ENCODE data around the gene FIG4. TPM values are rescaled to one million over a fixed set of nuclear protein-coding genes. Genes with fewer than 3 reads are reported as not detected.

The FIG4 gene
- polyA plus RNA-seq, 1 of the 3 experiments (the other 2 are of a cell fraction) = 6.8 TPM

DNA sequence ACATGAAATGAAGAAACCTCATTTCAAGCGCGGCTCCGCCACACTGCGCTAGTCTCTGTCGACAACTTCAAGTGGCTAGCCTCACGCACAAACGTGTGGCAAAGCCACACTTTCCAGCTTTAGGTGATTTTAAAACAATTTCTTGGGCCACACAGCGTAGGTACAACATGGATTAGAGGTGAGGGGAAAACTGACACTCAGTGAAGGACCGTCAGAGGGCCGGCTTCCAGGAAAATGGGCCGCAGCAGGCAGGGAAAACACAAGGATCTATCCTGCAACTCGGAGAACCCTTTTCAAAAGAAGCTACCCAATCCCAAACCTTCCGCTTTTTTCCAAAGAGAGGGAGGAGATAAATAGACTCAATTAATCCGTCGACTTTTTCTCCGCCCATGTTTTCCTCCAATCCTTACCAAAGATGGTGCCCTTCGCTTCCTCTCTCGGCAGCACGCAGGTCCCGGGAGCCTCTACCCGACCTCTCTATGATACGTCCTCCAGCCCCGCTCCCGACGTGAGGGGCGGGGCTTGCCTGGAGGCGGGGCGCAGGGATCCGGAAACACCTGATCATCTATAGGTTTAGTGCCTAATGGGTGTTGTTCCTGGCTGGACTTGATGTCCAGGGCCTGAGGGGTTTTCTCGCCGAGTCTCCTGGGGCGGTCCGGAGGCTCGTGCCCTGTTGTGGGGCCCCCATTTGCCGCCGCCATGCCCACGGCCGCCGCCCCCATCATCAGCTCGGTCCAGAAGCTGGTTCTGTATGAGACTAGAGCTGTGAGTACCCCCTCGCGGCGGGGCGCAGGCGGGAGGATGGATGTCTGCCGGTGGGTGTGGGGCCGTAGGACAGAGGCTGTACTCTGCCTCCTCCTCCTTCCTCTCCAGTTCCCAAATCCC, at the start of gene FIG4, which contains the start of gene AK9 (continued):
- TF ChIP-seq EZH2phosphoT487 (IDR thresholded peaks at IDR 0.05; ENCODE audit: borderline replicate concordance, low read depth) = no peak
- 0 out of 2 replicates have a peak, but pooled peaks have one; percentile 14 for TF ChIP-seq RAD21 (IDR thresholded peaks at IDR 0.05; ENCODE audit: low read length)
- no peak for TF ChIP-seq MEF2A (IDR thresholded peaks at IDR 0.05; ENCODE audit: borderline replicate concordance, low read depth)
- TF ChIP-seq RFX5 (IDR thresholded peaks at IDR 0.05; ENCODE audit: low read length) = no peak
- 0 out of 2 replicates have a peak, but pooled peaks have one; percentile 23 for TF ChIP-seq MAX (IDR thresholded peaks at IDR 0.05; ENCODE audit: low read depth)

GRCh38 chr6:109644131-109644530, 47.0 kb upstream of the FIG4 start:
- Histone ChIP-seq H3K27ac (ENCODE audit: low read depth in 2 of 2, low read length in 1 of 2) (no peak overlapping the region), H3K9me3 (no peaks in the 10 kb centered on the region), H3K4me3 (ENCODE audit: low read depth in 2 of 2, low read length in 1 of 2) (no peak overlapping the region), H3K27me3 (ENCODE audit: insufficient read depth) (no peaks in the 10 kb centered on the region), H3K79me2 (ENCODE audit: insufficient read depth) (no peaks in the 10 kb centered on the region), H3K4me1 (ENCODE audit: control insufficient read depth in 1 of 2, insufficient read depth in 2 of 2, low read depth in 1 of 2, low read length in 1 of 2) (no peaks in the 10 kb centered on the region), H3K9ac (no peak overlapping the region), H3K9me2 (no peaks in the 10 kb centered on the region), H3F3A (replicated peaks; ENCODE audit: insufficient read depth) (no peaks in the 10 kb centered on the region), H4K20me1 (ENCODE audit: insufficient read depth) (no peaks in the 10 kb centered on the region), H3K36me3 (replicated peaks in 1 of 2; ENCODE audit: control insufficient read depth in 1 of 2, insufficient read depth in 2 of 2, low read length in 1 of 2) (no peaks in the 10 kb centered on the region), H3K4me2 (no peak overlapping the region), H2AFZ (ENCODE audit: low read depth) (no peak overlapping the region)
- CTCF ChIA-PET = no interaction called here
- WGBS (ENCODE audit: low lambda C conversion rate) = 31% methylated on average over 2 of the region's 2 CpGs
- POLR2A ChIA-PET = no interaction called here
- no peak for DNase-seq
- TF ChIP-seq FOXM1 (IDR thresholded peaks at IDR 0.05; ENCODE audit: low read depth) = no peak
- no peak for TF ChIP-seq CHD2 (IDR thresholded peaks at IDR 0.05; ENCODE audit: low read length, partially characterized antibody)
- TF ChIP-seq GATA2 (CRISPR knock-in tag; IDR thresholded peaks at IDR 0.05) = no peak
- TF ChIP-seq, protein P1, sequence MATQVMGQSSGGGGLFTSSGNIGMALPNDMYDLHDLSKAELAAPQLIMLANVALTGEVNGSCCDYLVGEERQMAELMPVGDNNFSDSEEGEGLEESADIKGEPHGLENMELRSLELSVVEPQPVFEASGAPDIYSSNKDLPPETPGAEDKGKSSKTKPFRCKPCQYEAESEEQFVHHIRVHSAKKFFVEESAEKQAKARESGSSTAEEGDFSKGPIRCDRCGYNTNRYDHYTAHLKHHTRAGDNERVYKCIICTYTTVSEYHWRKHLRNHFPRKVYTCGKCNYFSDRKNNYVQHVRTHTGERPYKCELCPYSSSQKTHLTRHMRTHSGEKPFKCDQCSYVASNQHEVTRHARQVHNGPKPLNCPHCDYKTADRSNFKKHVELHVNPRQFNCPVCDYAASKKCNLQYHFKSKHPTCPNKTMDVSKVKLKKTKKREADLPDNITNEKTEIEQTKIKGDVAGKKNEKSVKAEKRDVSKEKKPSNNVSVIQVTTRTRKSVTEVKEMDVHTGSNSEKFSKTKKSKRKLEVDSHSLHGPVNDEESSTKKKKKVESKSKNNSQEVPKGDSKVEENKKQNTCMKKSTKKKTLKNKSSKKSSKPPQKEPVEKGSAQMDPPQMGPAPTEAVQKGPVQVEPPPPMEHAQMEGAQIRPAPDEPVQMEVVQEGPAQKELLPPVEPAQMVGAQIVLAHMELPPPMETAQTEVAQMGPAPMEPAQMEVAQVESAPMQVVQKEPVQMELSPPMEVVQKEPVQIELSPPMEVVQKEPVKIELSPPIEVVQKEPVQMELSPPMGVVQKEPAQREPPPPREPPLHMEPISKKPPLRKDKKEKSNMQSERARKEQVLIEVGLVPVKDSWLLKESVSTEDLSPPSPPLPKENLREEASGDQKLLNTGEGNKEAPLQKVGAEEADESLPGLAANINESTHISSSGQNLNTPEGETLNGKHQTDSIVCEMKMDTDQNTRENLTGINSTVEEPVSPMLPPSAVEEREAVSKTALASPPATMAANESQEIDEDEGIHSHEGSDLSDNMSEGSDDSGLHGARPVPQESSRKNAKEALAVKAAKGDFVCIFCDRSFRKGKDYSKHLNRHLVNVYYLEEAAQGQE (IDR thresholded peaks at IDR 0.05; ENCODE audit: low read depth, low read length) = no peak
- no peak for TF ChIP-seq IRF3 (IDR thresholded peaks at IDR 0.05; ENCODE audit: low read depth, low read length)
- TF ChIP-seq EZH2phosphoT487 (IDR thresholded peaks at IDR 0.05; ENCODE audit: borderline replicate concordance, low read depth) = no peak
- no peak for TF ChIP-seq RCOR1 (IDR thresholded peaks at IDR 0.05; ENCODE audit: low read length)
- TF ChIP-seq FOSL2 (IDR thresholded peaks at IDR 0.05; ENCODE audit: borderline replicate concordance, low read depth) = no peak
- TF ChIP-seq, protein P2, sequence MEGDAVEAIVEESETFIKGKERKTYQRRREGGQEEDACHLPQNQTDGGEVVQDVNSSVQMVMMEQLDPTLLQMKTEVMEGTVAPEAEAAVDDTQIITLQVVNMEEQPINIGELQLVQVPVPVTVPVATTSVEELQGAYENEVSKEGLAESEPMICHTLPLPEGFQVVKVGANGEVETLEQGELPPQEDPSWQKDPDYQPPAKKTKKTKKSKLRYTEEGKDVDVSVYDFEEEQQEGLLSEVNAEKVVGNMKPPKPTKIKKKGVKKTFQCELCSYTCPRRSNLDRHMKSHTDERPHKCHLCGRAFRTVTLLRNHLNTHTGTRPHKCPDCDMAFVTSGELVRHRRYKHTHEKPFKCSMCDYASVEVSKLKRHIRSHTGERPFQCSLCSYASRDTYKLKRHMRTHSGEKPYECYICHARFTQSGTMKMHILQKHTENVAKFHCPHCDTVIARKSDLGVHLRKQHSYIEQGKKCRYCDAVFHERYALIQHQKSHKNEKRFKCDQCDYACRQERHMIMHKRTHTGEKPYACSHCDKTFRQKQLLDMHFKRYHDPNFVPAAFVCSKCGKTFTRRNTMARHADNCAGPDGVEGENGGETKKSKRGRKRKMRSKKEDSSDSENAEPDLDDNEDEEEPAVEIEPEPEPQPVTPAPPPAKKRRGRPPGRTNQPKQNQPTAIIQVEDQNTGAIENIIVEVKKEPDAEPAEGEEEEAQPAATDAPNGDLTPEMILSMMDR (IDR thresholded peaks at IDR 0.05) = no peak
- TF ChIP-seq GABPA (IDR thresholded peaks at IDR 0.05; ENCODE audit: low read depth) = no peak
- no peak for TF ChIP-seq TCF12 (IDR thresholded peaks at IDR 0.05)
- TF ChIP-seq MAX (IDR thresholded peaks at IDR 0.05; ENCODE audit: low read depth) = no peak
- no peak for TF ChIP-seq MXI1 (IDR thresholded peaks at IDR 0.05; ENCODE audit: low read depth, low read length)
- no peak for TF ChIP-seq NFIC (IDR thresholded peaks at IDR 0.05; ENCODE audit: borderline replicate concordance)
- no peak for TF ChIP-seq TEAD4 (IDR thresholded peaks at IDR 0.05; ENCODE audit: borderline replicate concordance, insufficient read depth)
